Measurements from ENCODE around the gene APOB. TPM values are rescaled to one million over a fixed set of nuclear protein-coding genes. Genes with fewer than 3 reads are reported as not detected.
A peak's percentile ranks its signal among the peaks of the same experiment; 100 is the strongest.

APOB gene
- total RNA-seq, 2 donors from 2014 or later = 7.5 to 14.1 TPM

- peaks cover 12% of the 10 kb centered on the region for H3K36me3 Mint-ChIP-seq (ENCODE audit: low read depth)
- Histone ChIP-seq H3K4me1 (ENCODE audit: control insufficient read depth, insufficient read depth, low read length) (peaks cover 3% of the 10 kb centered on the region), H3K27me3 (ENCODE audit: control insufficient read depth, insufficient read depth, low read length, poor library complexity, severe bottlenecking) (peaks cover 17% of the 10 kb centered on the region), H3K27ac (ENCODE audit: low read depth, low read length) (no peak overlapping the region), H3K4me3 (ENCODE audit: low read length) (no peak overlapping the region), H3K36me3 (ENCODE audit: control insufficient read depth, insufficient read depth, low read length) (no peaks in the 10 kb centered on the region), H3K9me3 (ENCODE audit: control insufficient read depth, low read length) (no peaks in the 10 kb centered on the region), H3K9ac (ENCODE audit: extremely low read depth, low read length, poor library complexity, severe bottlenecking) (no peak overlapping the region)
- WGBS, 2 experiments (ENCODE audit: insufficient coverage in 1 of 2, insufficient read length in 1 of 2) = 90 to 97% methylated on average over 8 to 14 of the region's 14 CpGs
- H3K27ac Mint-ChIP-seq = no peak overlapping the region
- H3K4me3 Mint-ChIP-seq = no peak overlapping the region
- no peak for DNase-seq
- H3K9me3 Mint-ChIP-seq = no peaks in the 10 kb centered on the region
- no peak for TF ChIP-seq CTCF (conservative IDR thresholded peaks at IDR 0.05)
- peaks cover 14% of the 10 kb centered on the region for H3K4me1 Mint-ChIP-seq
- peaks cover 24% of the 10 kb centered on the region for H3K27me3 Mint-ChIP-seq (ENCODE audit: insufficient read depth)
Measured at GRCh38 chr2:21040468-21041377, 3.1 kb downstream of the APOB start.

DNA sequence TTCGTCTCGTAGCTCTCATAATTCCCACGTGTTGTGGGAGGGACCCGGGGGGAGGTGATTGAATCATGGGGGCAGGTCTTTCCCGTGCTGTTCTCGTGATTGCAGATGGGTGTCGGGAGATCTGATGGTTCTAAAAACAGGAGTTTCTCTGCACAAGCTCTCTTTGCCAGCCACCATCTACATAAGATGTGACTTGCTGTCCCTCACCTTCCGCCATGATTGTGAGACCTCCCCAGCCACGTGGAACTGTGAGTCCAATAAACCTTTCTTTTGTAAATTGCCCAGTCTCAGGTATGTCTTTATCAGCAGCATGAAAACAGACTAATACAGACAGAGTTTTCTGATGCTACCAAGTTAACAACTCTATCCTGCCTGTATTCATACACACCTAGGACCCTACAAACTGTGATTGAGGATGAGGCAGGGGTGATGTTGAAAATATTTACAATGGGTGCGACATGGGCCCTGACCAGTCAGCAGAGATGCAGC lies 3.9 kb downstream of the APOB start:
- Histone ChIP-seq H3K9me3 (ENCODE audit: control insufficient read depth, low read length) (no peaks in the 10 kb centered on the region), H3K27me3 (ENCODE audit: control insufficient read depth, insufficient read depth, low read length, poor library complexity, severe bottlenecking) (peaks cover 11% of the 10 kb centered on the region), H3K4me1 (ENCODE audit: control insufficient read depth, insufficient read depth, low read length) (peaks cover 3% of the 10 kb centered on the region), H3K4me3 (ENCODE audit: low read length) (no peak overlapping the region), H3K9ac (ENCODE audit: extremely low read depth, low read length, poor library complexity, severe bottlenecking) (no peak overlapping the region), H3K36me3 (ENCODE audit: control insufficient read depth, insufficient read depth, low read length) (no peaks in the 10 kb centered on the region), H3K27ac (ENCODE audit: low read depth, low read length) (no peak overlapping the region)
- H3K27me3 Mint-ChIP-seq (ENCODE audit: insufficient read depth) = peaks cover 17% of the 10 kb centered on the region
- TF ChIP-seq CTCF (conservative IDR thresholded peaks at IDR 0.05) = no peak
- no peaks in the 10 kb centered on the region for H3K9me3 Mint-ChIP-seq
- peak; percentile 13 for DNase-seq
- H3K4me3 Mint-ChIP-seq = no peak overlapping the region
- peaks cover 15% of the 10 kb centered on the region for H3K36me3 Mint-ChIP-seq (ENCODE audit: low read depth)
- peaks cover 11% of the 10 kb centered on the region for H3K4me1 Mint-ChIP-seq
- WGBS, 2 experiments (ENCODE audit: insufficient coverage in 1 of 2, insufficient read length in 1 of 2) = 87 to 90% methylated on average over 6 to 10 of the region's 10 CpGs
- H3K27ac Mint-ChIP-seq = no peak overlapping the region

DNA sequence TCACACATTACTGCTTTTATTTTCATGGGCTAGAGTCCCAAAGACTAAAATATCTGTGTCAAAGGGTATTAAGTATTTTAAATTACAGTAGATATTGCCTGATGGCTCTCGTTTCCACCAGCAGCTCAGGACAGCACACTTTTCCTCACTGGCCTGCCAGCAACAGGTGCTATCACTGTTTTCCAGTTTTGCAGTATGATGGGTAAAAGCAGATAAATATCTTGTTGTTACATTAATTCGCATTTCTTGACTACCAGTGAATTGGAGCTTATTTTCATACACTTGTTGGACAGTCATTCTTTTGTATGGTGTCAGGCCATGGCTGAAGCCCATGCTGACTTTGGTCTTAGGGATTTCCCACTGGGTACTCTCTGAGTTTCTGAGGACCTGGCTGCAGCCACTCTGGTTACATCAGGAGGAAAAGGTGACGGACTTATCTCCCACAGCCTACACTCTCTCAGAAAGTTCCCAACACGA lies 4.8 kb downstream of the APOB start:
- Histone ChIP-seq H3K27me3 (ENCODE audit: control insufficient read depth, insufficient read depth, low read length, poor library complexity, severe bottlenecking) (peaks cover 2% of the 10 kb centered on the region), H3K36me3 (ENCODE audit: control insufficient read depth, insufficient read depth, low read length) (no peaks in the 10 kb centered on the region), H3K9ac (ENCODE audit: extremely low read depth, low read length, poor library complexity, severe bottlenecking) (no peak overlapping the region), H3K9me3 (ENCODE audit: control insufficient read depth, low read length) (no peaks in the 10 kb centered on the region), H3K4me3 (ENCODE audit: low read length) (no peak overlapping the region), H3K27ac (ENCODE audit: low read depth, low read length) (no peak overlapping the region), H3K4me1 (ENCODE audit: control insufficient read depth, insufficient read depth, low read length) (peaks cover 2% of the 10 kb centered on the region)
- Mint-ChIP-seq H3K9me3 (no peaks in the 10 kb centered on the region), H3K27ac (no peak overlapping the region), H3K36me3 (ENCODE audit: low read depth) (peaks cover 15% of the 10 kb centered on the region), H3K4me1 (peaks cover 3% of the 10 kb centered on the region), H3K4me3 (no peak overlapping the region), H3K27me3 (ENCODE audit: insufficient read depth) (peaks cover 8% of the 10 kb centered on the region)
- TF ChIP-seq CTCF (conservative IDR thresholded peaks at IDR 0.05) = no peak
- 87 to 95% methylated on average over 2 of the region's 4 CpGs for WGBS, 2 experiments (ENCODE audit: insufficient coverage in 1 of 2, insufficient read length in 1 of 2)
- DNase-seq = peak; percentile 18

Data from endodermal cell (in vitro differentiated cells).